Measurements from ENCODE around the gene ZBTB7C. TPM values are rescaled to one million over a fixed set of nuclear protein-coding genes. Genes with fewer than 3 reads are reported as not detected.

ZBTB7C gene
- total RNA-seq, 1 donor from 2014 or later, result 1.4 TPM

DNA sequence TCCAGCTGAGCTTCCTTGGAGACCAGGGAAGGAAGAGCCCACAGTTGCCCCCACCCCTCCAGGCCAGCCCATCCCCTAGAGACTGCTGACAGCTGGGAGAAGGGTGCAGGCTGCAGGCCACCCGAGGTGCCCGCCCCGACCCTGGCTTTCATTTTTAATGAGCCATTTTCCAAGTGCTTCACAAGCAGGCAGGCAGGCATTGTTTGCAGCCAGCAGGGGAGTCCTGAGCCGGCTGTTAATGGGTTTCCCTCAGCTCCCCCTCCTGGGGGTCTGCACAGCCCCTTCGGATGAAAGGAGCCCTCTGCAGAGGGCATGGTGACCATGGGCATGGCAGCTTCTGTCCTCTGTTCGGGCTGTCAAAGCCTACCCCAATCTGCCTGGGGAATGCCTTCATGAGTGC is 94.5 kb downstream of the ZBTB7C start:
- TF ChIP-seq, protein P1, sequence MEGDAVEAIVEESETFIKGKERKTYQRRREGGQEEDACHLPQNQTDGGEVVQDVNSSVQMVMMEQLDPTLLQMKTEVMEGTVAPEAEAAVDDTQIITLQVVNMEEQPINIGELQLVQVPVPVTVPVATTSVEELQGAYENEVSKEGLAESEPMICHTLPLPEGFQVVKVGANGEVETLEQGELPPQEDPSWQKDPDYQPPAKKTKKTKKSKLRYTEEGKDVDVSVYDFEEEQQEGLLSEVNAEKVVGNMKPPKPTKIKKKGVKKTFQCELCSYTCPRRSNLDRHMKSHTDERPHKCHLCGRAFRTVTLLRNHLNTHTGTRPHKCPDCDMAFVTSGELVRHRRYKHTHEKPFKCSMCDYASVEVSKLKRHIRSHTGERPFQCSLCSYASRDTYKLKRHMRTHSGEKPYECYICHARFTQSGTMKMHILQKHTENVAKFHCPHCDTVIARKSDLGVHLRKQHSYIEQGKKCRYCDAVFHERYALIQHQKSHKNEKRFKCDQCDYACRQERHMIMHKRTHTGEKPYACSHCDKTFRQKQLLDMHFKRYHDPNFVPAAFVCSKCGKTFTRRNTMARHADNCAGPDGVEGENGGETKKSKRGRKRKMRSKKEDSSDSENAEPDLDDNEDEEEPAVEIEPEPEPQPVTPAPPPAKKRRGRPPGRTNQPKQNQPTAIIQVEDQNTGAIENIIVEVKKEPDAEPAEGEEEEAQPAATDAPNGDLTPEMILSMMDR (IDR thresholded peaks at IDR 0.05), result no peak
- peaks cover 14% of the 10 kb centered on the region for H3K4me1 Mint-ChIP-seq (ENCODE audit: low read depth)
- DNase-seq (ENCODE audit: low spot score), result no peak
- H3K4me3 Mint-ChIP-seq (ENCODE audit: unreplicated experiment), result no peak overlapping the region
- peaks cover 4% of the 10 kb centered on the region for H3K27me3 Mint-ChIP-seq (ENCODE audit: low read depth)
- H3K9me3 Mint-ChIP-seq (ENCODE audit: low read depth), result no peaks in the 10 kb centered on the region
- H3K36me3 Mint-ChIP-seq (ENCODE audit: low read depth), result no peaks in the 10 kb centered on the region
- no peak overlapping the region for H3K27ac Mint-ChIP-seq (ENCODE audit: unreplicated experiment)

DNA sequence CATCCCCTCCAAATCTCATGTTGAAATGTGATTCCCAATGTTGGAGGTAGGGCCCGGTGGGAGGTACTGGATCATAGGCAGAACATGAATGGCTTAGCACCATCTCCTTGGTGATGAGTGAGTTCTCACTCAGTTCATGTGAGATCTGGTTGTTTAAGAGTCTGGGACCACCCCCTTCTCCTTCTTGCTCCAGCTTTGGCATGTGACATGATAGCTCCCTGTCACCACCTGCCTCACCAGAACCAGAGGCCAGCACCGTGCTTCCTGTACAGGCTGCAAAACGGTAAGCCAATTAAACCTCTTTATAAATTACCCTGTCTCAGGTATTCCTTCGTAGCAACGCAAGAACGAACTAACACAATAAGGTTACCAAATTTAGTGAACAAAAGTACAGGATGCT is 95.4 kb downstream of the ZBTB7C start:
- H3K9me3 Mint-ChIP-seq (ENCODE audit: low read depth), result no peaks in the 10 kb centered on the region
- peaks cover 12% of the 10 kb centered on the region for H3K4me1 Mint-ChIP-seq (ENCODE audit: low read depth)
- DNase-seq (ENCODE audit: low spot score), result no peak
- peaks cover 7% of the 10 kb centered on the region for H3K27me3 Mint-ChIP-seq (ENCODE audit: low read depth)
- H3K27ac Mint-ChIP-seq (ENCODE audit: unreplicated experiment), result no peak overlapping the region
- H3K36me3 Mint-ChIP-seq (ENCODE audit: low read depth), result no peaks in the 10 kb centered on the region
- no peak overlapping the region for H3K4me3 Mint-ChIP-seq (ENCODE audit: unreplicated experiment)
- TF ChIP-seq, protein P1 (IDR thresholded peaks at IDR 0.05), result no peak

DNA sequence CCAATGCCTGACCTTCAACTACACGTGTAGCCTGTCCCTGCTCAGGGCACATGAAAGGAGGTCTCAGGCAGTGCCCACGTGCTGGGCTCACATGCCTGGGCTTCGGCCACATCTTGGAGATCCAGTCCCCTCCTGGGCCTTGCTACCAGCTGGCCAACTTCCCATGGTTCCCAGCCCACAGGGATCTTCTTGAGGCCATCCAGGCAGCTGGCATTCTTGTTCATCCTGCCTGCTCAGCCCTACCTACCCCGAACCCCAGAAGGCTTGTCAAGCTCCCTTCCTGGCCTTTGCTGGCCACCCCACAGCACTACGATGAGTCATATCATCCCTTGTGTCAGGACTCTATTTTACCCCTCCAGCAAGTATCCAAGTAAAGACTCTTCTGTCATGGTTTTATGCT is 97.1 kb downstream of the ZBTB7C start:
- no peak overlapping the region for H3K27ac Mint-ChIP-seq (ENCODE audit: unreplicated experiment)
- H3K27me3 Mint-ChIP-seq (ENCODE audit: low read depth), result peaks cover 7% of the 10 kb centered on the region
- no peaks in the 10 kb centered on the region for H3K36me3 Mint-ChIP-seq (ENCODE audit: low read depth)
- TF ChIP-seq, protein P1 (IDR thresholded peaks at IDR 0.05), result no peak
- peaks cover 10% of the 10 kb centered on the region for H3K4me1 Mint-ChIP-seq (ENCODE audit: low read depth)
- H3K9me3 Mint-ChIP-seq (ENCODE audit: low read depth), result no peaks in the 10 kb centered on the region
- H3K4me3 Mint-ChIP-seq (ENCODE audit: unreplicated experiment), result no peak overlapping the region
- no peak for DNase-seq (ENCODE audit: low spot score)

DNA sequence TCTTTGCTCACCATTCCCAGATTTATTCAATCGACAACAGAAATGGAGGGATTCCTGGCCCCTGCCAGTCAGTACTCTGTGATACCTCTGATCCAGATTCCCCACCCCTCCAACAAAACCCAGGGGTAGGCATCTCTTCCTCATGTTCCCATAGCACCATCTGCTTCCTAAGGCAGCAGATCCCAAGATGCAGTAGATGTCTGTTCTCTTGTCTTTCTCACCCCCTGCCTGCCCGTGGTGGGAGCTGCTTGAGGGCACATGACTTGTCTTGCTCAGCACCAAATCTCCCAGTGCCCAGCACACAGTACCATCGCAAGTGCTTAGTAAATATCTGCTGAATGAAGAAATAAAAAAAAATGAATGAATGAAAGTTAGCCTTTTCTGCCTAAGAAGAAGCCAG is 98.2 kb downstream of the ZBTB7C start:
- H3K4me1 Mint-ChIP-seq (ENCODE audit: low read depth), result peaks cover 4% of the 10 kb centered on the region
- DNase-seq (ENCODE audit: low spot score), result no peak
- H3K4me3 Mint-ChIP-seq (ENCODE audit: unreplicated experiment), result no peak overlapping the region
- H3K36me3 Mint-ChIP-seq (ENCODE audit: low read depth), result no peaks in the 10 kb centered on the region
- H3K27ac Mint-ChIP-seq (ENCODE audit: unreplicated experiment), result no peak overlapping the region
- TF ChIP-seq, protein P1 (IDR thresholded peaks at IDR 0.05), result no peak
- peaks cover 8% of the 10 kb centered on the region for H3K27me3 Mint-ChIP-seq (ENCODE audit: low read depth)
- H3K9me3 Mint-ChIP-seq (ENCODE audit: low read depth), result no peaks in the 10 kb centered on the region

DNA sequence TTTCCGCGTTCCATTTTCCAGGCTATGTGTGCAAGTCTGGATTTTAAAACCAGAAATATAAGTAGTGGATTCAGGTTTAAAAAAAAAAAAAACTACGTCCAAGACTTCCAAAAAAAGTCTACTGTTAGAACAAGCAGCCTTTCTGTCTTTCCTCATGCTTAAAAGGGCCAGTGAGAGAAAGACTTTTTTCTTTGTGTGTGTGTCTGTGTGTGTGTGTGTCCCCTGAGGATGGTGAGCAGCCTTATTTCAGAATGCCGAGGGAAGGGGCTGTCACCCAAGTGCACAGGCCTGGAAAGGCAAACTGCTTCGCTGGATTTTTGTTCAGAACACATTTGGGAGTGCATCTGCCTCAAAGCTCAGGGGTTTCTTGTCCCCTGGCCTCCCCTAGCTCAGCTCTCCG is 98.8 kb downstream of the ZBTB7C start:
- DNase-seq (ENCODE audit: low spot score), result no peak
- no peaks in the 10 kb centered on the region for H3K9me3 Mint-ChIP-seq (ENCODE audit: low read depth)

More for the DNA sequence above, 98.8 kb downstream of the ZBTB7C start:
- Mint-ChIP-seq H3K27ac (ENCODE audit: unreplicated experiment) (no peak overlapping the region), H3K27me3 (ENCODE audit: low read depth) (peaks cover 9% of the 10 kb centered on the region), H3K4me3 (ENCODE audit: unreplicated experiment) (no peak overlapping the region), H3K4me1 (ENCODE audit: low read depth) (no peaks in the 10 kb centered on the region), H3K36me3 (ENCODE audit: low read depth) (no peaks in the 10 kb centered on the region)
- TF ChIP-seq, protein P1 (IDR thresholded peaks at IDR 0.05), result no peak

Data from chondrocyte (in vitro differentiated cells).